Stimulated activated CD4-positive, alpha-beta T cell treated with anti-CD3 and anti-CD28 coated beads, Interleukin-1b, Interleukin-23, amount 100 ng/mL, for 24 hours (primary cell): Measurements from ENCODE around the gene VRTN.
"Not testable (repeated sequence)": the region's sequence is repeated elsewhere in the genome, so short reads cannot be mapped to it uniquely, and the experiment has no call there.

ENCODE experiments used
- DNase-seq, 4 experiments: peaks; one replicate each; pipeline ENCODE4 v3.0.0-alpha.2; 2020; ENCODE audit warnings: low read depth in 4 of 4, low spot score in 1 of 4

The VRTN gene, protein sequence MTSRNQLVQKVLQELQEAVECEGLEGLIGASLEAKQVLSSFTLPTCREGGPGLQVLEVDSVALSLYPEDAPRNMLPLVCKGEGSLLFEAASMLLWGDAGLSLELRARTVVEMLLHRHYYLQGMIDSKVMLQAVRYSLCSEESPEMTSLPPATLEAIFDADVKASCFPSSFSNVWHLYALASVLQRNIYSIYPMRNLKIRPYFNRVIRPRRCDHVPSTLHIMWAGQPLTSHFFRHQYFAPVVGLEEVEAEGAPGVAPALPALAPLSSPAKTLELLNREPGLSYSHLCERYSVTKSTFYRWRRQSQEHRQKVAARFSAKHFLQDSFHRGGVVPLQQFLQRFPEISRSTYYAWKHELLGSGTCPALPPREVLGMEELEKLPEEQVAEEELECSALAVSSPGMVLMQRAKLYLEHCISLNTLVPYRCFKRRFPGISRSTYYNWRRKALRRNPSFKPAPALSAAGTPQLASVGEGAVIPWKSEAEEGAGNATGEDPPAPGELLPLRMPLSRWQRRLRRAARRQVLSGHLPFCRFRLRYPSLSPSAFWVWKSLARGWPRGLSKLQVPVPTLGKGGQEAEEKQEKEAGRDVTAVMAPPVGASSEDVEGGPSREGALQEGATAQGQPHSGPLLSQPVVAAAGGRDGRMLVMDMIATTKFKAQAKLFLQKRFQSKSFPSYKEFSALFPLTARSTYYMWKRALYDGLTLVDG

DNA sequence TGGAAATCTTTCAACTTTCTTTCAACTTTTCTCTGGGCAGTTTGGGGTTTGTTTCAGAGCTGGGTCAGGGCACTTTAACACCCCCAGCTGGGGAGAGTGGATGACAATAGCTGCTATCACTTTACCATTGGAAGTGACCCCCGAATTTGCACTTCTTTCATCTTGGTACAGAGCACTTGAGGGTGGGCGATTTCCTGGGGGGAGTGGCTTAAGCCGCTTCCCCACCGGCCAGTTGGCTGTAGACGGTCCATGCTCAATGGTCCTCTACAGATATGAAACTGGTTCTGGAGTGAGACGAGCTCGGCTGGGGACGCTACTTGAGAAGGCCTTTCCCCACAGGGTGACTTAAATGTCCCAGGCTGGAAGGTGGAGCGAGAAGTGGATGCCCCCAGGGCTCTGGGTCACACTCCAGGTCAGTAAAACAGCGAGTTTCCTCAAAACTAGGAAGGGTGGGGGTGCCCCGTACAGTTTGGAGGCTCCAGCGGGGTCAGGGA lies at the start of gene VRTN:
Gene VRTN, plus strand, starts transcription at position 231 of the 494 bp plus-strand sequence. CDS start 8,313 bp downstream, outside the sequence.
- no peak for DNase-seq

DNA sequence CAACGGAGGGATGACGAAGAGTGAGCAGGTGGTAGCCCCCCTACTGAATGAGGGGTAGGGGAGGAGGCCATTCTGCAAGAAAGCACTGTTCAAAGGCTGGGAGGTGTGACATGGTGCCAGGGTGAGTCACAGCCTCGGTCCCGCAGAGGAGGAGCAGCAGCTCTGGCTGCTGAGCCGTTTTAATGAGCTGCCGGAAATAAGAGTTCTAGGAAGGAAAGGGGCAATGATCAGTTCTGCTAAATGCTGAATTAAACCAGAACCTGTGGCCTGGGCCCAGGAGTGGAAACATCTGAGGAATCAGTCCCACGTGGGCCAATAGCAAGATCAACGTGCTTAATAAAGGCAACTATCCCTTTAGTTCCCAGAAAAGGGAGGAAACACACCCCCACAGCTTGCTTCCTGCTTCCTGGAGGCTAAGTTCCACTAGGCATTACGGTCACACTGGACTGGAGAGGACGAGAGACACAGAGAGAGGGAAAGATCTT lies 49.2 kb upstream of the VRTN start:
- DNase-seq = no peak

DNA sequence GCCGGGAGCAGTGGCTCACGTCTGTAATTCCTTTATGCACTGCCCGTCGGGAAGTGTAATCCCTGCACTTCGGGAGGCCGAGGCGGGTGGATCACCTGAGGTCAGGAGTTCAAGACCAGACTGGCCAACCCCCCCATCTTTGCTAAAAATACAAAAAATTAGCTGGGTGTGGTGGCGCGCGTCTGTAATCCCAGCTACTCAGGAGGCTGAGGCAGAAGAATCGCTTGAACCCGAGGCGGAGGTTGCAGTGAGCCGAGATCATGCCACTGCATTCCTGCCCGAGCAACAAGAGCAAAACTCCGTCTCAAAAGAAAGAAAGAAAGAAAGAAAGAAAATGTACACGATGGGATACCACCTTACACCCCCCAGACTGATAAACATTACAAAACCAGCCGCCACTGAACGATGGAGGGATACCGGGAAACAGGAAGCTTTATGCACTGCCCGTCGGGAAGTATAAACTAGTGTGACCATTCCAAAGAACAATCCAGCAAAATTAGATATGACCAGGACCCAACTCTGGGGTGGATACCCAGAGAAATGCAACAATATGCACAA lies 46.6 kb upstream of the VRTN start:
- no peak for DNase-seq

DNA sequence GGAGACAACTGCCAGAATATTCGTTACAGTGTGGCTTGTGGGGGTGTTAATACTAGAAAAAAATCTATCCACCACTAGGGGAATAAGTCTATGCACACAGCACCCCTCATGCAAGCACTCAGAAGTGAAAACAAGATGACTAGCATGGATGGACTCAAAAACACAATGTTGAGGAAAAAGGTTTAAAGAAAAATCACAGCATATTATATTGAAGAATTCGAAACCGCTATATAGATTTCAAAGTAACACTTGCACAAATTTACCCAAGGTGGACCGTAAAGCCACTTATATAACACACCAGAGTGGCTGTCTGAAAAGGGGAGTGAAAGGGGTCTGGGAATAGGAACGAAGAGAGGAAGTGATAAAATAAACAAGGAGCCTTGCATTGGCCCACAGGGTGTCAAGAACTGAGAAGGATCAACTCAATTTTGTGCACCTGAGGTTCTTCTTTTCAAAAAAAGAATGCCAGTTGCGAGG lies 46.1 kb upstream of the VRTN start:
- DNase-seq = no peak

DNA sequence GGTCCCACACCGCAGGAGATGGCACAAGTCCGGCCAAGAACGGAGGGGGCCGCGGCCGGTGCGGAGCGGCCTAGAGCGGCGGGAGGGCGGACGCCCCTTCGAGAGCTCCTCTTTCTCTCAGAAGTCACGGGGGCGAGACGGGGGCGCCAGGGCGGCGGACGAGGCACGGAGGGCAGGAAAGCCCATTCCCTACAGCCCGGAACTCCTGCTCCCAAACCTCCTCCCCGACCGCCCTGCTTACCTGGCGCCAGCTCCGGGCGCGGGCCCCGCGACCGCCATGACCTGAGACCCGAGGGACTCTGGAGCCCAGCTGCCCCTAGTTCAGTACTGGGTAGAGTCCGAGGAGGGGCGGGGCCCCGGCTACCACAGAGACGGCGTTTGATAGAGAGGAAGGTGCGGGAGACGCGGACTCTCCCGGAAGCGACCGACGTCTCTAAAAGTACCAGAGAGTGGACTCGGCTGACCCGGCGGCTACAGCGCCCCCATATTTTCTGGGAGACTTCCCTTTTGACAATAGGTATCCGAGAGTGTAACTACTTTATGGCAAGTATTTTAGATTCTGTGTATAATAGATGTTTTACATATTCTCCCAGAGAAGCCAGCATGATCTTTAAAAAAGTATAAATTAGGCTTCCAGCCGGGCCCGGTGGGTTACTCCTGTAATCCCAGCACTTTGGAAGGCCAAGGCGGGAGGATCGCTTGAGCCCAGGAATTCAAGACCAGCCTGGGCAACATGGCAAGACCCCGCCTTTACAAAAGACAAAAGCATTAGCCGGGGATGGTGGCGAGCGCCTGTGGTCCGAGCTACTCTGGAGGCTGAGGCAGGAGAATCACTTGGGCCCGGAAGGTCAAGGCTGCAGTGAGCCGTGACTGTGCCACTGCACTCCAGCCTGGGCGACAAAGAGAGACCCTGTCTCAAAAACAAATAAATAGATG lies 45.4 kb upstream of the VRTN start, which contains the start of gene ABCD4:
Gene ABCD4, minus strand, starts transcription at position 301 of the 936 bp plus-strand sequence. Its CDS starts 22 bp downstream, at position 279.
- peak; percentile 61 to 85 (median 72) for DNase-seq

DNA sequence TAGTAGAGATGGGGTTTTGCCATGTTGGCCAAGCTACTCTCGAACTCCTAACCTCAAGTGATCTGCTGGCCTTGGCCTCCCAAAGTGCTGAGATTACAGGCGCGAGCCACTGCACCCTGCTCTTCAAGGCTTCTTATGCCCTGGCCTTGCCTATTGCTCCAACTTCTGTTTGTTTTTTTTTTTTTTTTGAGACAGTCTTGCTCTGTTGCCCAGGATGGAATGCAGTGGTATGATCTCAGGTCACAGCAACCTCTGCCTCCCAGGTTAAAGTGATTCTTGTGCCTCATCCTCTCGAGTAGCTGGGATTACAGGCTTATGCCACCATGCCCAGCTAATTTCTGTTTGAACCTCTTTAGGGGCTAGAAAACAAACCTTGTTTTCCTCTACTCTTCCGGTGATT lies 39.6 kb upstream of the VRTN start:
- no peak for DNase-seq

DNA sequence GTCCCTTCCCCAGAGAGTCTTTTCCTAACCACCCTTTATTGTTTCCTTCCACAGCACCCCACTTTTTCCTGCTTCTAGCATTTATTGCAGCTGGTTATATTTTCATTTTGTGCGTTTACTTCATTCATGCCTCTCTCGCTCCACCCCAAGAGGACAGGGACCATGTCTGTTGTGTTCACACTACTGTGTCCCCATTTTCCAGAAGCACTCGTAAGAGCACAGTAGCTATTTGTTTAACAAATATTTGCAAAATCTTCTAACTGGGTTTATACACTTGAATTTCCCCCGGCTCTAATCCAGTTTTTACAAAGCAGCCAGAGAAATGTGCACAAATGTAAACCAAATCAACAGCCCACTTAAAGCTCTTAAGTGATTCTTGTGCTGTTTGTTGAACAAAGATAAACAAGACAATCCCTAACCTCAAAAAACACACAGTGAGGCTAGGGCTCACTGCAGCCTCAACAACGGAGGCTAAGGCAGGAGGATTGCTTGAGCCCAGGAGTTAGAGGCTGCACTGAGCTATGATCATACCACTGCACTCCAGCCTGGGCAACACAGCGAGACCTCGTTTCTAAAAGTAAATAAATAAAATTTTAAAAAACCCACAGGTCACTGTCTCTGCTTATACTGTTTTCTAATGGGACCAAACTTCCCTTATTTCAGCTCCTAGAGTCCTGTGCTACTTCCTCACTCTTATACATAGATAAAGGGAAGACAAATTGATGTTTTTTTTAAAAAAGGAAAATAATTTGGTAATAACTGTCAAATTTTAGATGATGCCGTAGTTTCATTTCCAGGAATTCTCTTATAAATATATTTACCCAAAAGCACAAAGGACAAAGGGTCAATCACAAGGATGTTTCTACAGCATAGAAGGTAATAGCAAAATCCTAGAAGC lies 38.9 kb upstream of the VRTN start:
- no peak for DNase-seq

DNA sequence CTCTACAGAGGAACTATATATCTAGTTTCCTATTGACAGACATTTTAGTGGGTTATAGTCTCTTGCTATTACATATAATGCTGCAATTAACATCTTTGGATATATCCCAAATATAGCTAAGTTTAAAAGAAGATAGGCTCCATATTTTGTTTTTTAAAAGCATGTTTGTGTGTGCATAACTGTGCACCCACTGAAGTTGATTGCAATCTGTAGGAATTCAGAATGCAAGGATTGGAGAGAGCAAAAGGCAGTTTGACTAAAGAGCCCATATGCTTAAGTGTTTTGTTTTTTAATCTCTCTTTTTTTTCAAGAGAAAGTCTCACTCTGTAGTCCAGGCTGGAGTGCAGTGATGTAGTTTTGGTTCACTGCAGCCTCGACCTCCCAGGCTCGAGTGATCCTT lies 36.1 kb upstream of the VRTN start:
- no peak for DNase-seq

DNA sequence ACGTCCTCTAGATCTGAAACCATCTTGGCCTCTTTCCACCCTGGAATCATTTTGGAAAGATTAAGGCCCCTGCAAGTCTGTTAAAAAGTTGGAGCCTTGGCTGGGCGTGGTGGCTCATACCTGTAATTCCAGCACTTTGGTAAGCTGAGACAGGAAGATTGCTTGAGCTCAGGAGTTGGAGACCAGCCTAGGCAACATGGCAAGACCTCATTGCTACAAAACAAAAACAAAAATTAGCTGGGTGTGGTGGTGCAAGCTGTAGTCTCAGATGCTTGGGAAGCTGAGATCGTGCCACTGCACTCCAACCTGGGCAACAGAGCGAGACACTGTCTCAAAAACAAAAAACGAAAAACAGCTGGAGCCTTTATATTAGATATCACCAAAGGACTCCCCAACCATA lies 34.7 kb upstream of the VRTN start:
- DNase-seq = no peak

DNA sequence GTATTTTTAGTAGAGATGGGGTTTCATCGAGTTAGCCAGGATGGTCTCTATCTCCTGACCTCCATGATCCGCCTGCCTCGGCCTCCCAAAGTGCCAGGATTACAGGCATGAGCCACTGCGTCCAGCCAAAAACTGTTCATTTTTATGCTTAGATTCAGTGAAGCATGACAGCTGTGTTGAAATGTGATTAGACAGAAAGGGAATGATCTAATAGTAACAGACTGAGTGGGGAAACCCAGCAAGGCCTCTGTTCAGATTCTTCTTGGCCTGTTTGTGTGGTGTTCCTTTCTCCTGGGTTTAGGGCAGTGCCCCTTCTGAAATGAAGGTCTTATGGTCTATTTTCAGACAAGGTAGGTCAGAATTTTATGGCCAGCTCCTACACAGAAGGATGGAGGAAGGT lies 33.7 kb upstream of the VRTN start:
- no peak for DNase-seq

DNA sequence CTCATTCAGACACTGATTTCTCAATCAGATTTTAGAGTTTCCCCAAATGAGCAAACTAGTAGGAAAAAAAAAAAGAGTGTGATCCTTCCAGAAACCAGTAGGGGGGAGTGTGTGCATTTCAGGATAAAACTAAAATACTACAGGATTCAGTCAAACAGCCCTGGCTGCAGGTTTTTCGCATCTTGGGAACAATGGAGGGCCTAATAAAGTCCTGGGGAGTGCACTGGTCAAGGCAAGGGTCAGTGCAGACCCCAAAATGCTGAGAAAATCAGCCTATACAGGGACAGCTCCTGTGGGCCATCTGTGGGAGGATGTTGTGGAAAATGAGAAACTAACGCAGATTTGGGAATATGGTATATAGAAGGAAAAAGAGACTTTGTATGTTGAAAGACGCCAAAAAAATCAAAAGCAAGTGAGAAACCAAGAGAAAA lies 23.3 kb upstream of the VRTN start:
- no peak for DNase-seq

DNA sequence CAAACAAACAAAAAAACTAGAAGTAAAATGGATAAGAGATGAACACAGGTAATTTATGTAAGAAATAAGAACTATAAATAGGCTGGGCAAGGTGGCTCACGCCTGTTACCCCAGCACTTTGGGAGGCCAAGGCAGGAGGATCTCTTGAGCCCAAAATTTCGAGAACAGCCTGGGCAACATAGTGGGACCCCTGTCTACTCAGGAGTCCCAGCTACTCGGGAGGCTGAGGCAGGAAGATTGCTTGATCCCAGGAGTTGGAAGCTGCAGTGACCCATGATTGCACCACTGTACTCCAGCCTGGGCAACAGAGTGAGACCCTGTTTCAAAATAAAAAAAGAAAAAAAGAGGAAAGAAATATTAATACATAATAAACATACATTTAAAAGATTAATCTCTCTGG lies 22.8 kb upstream of the VRTN start:
- DNase-seq = no peak

DNA sequence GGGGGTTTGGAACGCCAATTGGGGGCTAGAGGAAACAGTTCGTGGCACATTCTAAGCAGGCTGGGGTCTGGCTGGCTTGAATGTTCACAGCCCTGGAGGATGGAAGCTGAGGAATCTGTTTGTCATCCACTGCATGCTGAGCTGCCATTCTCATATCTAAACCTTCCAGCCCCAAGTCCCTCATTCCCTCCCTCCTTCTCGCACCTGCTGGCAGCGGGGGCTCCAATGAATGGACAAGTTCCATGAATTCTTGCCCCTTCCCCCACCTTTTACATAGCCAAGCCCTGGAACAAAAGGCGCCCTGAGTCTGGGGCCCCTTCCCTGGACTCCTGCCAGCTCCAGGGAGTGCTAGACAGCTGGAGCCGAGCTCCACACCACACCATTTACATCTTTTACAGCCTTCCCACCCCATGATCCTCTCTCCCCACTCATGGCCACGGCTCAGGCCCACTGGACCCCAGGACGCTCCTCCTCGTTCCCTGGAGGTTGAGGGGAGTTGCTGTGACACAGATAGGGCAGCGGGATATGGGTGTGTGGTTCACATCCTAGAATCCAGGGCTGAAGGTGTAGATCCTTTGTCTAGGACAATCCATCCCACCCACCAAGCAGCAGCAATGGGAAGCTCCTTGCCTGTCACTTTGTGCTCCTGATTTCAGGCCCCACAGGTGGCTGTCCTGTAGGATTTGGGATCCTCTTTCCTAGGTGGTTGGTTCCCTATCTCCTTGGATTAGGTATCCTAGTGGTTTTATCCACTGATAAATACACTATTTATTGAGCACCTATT lies 21.7 kb upstream of the VRTN start:
- no peak for DNase-seq

DNA sequence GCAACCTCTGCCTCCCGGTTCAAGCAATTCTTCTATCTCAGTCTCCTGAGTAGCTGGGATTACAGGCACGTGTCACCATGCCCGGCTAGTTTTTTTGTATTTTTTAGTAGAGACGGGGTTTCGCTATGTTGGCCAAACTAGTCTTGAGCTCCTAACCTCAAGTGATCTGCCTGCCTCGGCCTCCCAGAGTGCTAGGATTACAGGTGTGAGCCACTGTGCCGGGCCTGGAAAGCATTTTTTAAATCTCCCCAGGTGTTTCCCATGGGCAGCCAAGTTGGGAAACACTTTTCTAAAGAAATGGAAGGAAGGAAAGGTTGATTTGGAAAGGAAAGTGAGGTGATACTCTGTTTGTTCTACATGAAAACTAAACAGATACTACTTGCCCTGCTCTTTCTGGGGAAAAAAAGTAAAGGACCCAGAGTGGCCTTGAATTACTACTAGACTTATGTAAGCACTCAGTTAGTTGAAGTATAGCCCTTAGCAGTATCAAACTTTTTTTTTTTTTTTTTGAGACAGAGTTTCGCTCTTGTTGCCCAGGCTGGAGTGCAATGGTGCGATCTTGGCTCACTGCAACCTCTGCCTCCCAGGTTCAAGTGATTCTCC lies 18.2 kb upstream of the VRTN start:
- DNase-seq = not testable (repeated sequence)

DNA sequence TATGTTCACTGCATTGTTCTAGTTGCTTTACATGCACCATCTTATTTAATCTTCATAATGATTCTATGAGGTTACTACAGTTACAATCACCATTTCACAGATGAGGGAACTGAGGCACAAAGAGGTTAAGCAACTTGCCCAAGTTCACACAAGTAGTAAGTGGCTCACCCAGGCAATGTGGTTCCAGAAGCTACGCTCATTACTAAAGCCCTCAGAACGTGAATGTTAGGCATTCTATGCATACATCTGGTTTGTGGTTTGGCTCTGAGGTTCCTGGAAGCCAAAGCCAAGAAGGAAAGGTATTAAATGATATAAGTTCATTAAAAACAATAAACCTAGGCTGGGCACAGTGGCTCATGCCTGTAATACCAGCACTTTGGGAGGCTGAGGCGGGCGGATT lies 14.4 kb upstream of the VRTN start:
- DNase-seq = no peak

DNA sequence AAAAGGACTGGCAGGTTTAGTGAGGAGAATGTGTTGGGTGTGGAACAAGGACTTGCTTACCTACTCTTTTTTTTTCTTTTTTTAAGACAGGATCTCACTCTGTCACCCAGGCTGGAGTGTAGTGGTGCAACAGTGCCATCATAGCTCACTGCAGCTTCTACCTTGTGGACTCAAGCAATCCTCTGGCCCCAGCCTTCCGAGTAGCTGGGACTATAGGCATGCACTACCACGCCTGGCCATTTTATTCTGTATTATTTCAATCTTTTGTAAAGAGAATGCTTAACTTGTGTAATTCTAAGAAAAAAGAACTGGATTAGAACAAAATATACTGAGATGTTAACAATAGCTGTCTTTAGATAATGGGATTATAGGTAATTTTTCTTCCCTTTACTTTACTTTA lies 1.9 kb upstream of the VRTN start:
- DNase-seq = no peak

DNA sequence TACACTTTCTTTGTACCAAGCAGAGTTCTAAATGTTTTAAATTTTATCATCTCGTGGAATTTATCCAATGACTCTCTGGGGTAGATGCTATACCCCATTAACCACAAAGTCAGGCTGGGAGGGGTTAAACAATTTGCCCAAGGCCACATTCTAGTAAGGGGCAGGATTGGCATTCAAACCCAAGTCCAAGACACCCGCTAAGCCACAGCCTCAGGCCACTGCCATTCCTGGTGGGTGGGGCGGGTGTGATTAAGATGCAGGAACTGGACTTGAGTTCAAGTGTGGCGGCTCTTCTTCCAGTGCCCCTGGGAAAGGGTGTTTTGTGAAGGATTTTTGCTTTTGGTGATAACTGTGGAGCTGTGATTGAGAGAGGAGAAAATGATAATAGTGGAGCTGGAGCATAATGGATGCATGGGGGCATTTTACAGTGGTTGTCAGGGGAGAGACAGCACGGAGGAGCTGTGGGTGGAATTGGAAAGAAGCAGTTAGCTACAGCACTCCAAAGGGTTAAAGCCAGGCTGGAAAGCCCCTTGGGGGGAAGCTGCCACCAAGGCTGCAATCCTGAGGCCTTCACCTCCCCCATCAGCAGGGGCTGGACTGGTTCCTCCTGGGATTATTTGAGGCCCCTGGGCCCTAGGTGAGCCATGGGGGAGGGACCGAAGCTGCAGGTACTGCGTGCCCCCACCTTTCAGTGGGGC lies 1.0 kb upstream of the VRTN start:
- DNase-seq = no peak

DNA sequence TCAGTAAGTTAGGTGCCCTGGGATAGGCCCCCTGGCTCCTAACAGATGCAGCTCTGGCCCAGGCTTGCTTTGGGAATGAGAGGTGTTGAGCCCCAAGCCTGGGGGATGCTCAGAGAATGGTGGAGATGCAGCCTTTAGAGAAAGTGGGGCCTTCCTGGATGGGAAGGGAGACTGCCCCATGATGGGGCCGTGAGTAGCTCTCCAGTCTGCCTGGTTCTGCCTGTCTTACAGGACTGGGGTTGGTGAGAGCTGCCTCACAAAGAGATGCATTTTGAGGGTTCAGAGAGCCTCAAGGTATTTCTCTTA lies 523 bp upstream of the VRTN start:
- no peak for DNase-seq
